ENCODE data around the gene CYS1. TPM values are rescaled to one million over a fixed set of nuclear protein-coding genes. Genes with fewer than 3 reads are reported as not detected.
"Not testable (repeated sequence)": the region's sequence is repeated elsewhere in the genome, so short reads cannot be mapped to it uniquely, and the experiment has no call there.

CYS1 gene
- total RNA-seq, 4 donors from 2014 or later = 0.32 to 1.8 TPM; not detected in 2

DNA sequence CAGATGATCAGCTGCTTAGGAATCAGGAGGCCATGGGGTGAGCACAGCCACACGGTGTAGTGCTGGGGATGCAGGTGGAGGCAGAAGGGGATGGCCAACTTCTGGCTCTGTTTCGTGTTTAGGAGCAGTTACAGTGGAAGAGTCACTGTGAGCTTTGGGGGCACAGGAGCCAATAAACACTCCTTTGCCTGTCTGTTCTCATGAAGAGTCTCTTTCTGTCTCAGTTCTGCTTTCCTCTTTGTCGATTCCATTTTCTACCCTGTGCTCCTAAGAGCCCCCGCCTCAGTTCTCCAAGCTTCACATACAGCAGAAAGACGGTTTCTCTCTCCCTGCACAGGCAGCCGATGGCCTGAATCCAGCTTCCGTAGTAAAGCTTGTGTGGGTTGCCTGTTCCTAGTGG, 21.3 kb upstream of the CYS1 start:
- no peaks in the 10 kb centered on the region for H3K4me1 ChIP-seq
- no peak overlapping the region for H3K4me3 ChIP-seq
- no peak overlapping the region for H3K27ac ChIP-seq
- TF ChIP-seq, protein P1, sequence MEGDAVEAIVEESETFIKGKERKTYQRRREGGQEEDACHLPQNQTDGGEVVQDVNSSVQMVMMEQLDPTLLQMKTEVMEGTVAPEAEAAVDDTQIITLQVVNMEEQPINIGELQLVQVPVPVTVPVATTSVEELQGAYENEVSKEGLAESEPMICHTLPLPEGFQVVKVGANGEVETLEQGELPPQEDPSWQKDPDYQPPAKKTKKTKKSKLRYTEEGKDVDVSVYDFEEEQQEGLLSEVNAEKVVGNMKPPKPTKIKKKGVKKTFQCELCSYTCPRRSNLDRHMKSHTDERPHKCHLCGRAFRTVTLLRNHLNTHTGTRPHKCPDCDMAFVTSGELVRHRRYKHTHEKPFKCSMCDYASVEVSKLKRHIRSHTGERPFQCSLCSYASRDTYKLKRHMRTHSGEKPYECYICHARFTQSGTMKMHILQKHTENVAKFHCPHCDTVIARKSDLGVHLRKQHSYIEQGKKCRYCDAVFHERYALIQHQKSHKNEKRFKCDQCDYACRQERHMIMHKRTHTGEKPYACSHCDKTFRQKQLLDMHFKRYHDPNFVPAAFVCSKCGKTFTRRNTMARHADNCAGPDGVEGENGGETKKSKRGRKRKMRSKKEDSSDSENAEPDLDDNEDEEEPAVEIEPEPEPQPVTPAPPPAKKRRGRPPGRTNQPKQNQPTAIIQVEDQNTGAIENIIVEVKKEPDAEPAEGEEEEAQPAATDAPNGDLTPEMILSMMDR (IDR thresholded peaks at IDR 0.05) = no peak
- no peak for TF ChIP-seq POLR2AphosphoS5 (IDR thresholded peaks at IDR 0.05)
- TF ChIP-seq POLR2A (IDR thresholded peaks at IDR 0.05) = no peak
- no peak for TF ChIP-seq EP300 (IDR thresholded peaks at IDR 0.05)
- 81% methylated on average over 7 of the region's 7 CpGs for WGBS
- DNase-seq (ENCODE audit: low spot score in 2 of 2) = no peak
- H3K36me3 ChIP-seq = no peaks in the 10 kb centered on the region
- no peaks in the 10 kb centered on the region for H3K27me3 ChIP-seq
- H3K9me3 ChIP-seq = no peaks in the 10 kb centered on the region

DNA sequence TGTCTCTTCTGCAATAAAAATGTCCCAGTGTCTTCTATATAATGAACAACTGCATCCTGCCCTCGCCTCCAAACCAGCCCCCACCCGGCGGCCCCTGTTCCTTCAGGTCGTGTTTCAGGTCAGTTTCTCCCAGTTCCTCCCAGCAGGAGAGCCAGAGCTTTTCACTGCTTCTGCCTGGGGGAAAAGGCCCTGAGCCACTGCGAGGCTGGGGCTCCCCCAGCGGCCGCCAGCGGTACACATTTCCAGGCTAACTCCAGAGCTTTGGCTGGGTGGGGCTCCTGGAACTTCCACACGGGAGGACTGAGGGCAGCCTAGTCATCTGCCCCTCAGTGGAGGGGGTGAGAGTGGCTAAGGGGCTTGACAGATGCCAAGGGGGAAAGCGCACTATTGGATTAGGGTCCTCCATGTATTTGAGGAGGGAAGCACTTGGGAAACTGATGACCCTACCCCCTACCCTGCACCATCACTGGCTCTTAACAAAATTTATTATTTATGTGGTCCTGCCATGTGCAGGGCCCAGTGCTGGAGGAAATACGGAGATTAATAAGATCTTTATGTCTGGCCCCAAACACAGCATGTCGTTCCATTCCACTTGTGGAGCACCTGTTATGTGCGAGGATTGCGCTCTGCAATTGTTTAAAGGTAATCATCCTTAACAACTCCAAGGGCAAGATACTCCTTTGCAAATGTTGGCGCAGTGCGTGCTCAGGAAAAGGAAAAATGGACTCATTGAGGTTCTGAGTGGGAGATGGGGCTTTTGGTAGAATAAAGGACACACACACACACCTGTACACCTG, 17.3 kb upstream of the CYS1 start:
- peaks cover 6% of the 10 kb centered on the region for H3K4me1 ChIP-seq
- peaks cover 5% of the 10 kb centered on the region for H3K27me3 ChIP-seq
- no peak for TF ChIP-seq EP300 (IDR thresholded peaks at IDR 0.05)
- TF ChIP-seq POLR2AphosphoS5 (IDR thresholded peaks at IDR 0.05) = no peak
- TF ChIP-seq, protein P1 (IDR thresholded peaks at IDR 0.05) = peak; percentile 68 to 95
- TF ChIP-seq POLR2A (IDR thresholded peaks at IDR 0.05) = no peak
- no peaks in the 10 kb centered on the region for H3K36me3 ChIP-seq
- DNase-seq (ENCODE audit: low spot score in 2 of 2) = peak in 1 of 2 donors; percentile 72
- no peak overlapping the region for H3K27ac ChIP-seq
- no peaks in the 10 kb centered on the region for H3K9me3 ChIP-seq
- H3K4me3 ChIP-seq = no peak overlapping the region
- 44% methylated on average over 14 of the region's 16 CpGs for WGBS

DNA sequence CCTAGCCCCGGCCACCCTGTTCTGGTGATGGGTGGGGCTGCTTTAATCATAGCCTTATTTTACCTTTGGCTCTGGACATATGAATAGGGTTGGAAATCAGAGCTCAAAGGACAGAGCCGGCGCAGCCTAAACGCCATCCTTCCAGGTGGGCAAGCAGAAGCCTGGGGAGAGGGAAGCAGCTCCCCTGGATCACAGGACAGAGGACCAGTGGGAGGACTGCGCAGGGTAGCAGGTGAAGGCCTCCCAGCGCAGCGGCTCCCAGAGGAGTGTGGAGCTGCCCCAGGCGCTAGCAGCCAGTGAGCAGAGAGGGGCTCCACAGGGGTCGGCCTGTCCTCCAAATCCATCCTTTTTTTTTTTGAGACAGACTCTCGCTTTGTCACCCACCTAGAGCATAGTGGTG, 16.4 kb upstream of the CYS1 start:
- no peaks in the 10 kb centered on the region for H3K36me3 ChIP-seq
- peaks cover 8% of the 10 kb centered on the region for H3K27me3 ChIP-seq
- H3K27ac ChIP-seq = no peak overlapping the region
- H3K4me1 ChIP-seq = peaks cover 6% of the 10 kb centered on the region
- WGBS = 88% methylated on average over 10 of the region's 10 CpGs
- TF ChIP-seq POLR2A (IDR thresholded peaks at IDR 0.05) (no peak), EP300 (IDR thresholded peaks at IDR 0.05) (no peak), POLR2AphosphoS5 (IDR thresholded peaks at IDR 0.05) (no peak)
- TF ChIP-seq, protein P1 (IDR thresholded peaks at IDR 0.05) = no peak
- no peak for DNase-seq (ENCODE audit: low spot score in 2 of 2)
- no peak overlapping the region for H3K4me3 ChIP-seq
- H3K9me3 ChIP-seq = no peaks in the 10 kb centered on the region

DNA sequence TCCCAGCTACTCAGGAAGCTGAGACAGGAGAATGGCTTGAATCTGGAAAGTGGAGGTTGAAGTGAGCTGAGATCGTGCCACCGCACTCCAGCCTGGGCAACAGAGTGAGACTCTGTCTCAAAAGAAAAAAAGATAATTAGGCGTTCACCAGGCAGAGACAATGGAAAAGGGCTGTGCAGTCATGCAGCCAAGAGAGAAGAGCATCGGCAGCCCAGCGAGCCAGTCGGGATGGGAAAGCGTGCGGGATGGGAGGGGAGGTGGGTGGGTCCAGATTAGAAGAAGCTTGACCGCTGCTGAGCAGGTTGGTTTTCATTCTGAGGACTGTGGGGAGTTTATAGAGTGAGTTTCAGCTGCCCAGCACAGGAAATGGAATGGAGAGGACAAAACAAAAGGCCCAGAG, 15.0 kb upstream of the CYS1 start:
- WGBS = 78% methylated on average over 9 of the region's 9 CpGs
- no peaks in the 10 kb centered on the region for H3K9me3 ChIP-seq
- no peak overlapping the region for H3K27ac ChIP-seq
- H3K4me3 ChIP-seq = no peak overlapping the region
- H3K36me3 ChIP-seq = no peaks in the 10 kb centered on the region
- H3K4me1 ChIP-seq = peaks cover 12% of the 10 kb centered on the region
- peaks cover 16% of the 10 kb centered on the region for H3K27me3 ChIP-seq
- TF ChIP-seq, protein P1 (IDR thresholded peaks at IDR 0.05) = no peak
- TF ChIP-seq POLR2A (IDR thresholded peaks at IDR 0.05) = no peak
- no peak for TF ChIP-seq POLR2AphosphoS5 (IDR thresholded peaks at IDR 0.05)
- TF ChIP-seq EP300 (IDR thresholded peaks at IDR 0.05) = no peak
- no peak for DNase-seq (ENCODE audit: low spot score in 2 of 2)

DNA sequence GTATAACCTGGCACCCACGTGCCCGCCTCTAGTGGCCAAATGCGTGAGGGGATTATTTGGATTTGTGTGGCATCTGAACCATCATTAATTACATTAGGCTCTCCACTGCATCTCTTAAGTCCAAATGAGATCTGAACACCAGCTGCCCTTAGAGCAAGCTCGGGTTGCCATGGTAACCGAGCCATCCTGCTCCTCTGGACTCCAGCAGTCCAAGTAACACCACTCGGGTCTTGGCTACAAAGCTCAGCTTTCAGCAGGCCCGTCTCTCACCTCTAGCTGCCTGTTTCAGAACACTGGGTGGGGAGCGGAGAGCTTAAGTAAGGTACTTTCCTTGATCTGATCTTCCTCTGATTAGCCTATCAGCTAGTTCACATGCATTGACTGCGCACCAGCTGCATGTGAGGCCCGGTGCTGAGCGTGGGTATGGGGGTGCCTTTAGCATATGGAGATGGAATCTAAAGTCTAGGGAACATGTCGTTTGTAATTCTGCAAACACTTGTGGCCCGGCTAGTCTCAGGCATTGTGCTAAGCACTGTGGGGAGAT, 14.1 kb upstream of the CYS1 start:
- DNase-seq (ENCODE audit: low spot score in 2 of 2) = no peak
- TF ChIP-seq, protein P1 (IDR thresholded peaks at IDR 0.05) = no peak
- TF ChIP-seq POLR2AphosphoS5 (IDR thresholded peaks at IDR 0.05) = no peak
- no peak for TF ChIP-seq EP300 (IDR thresholded peaks at IDR 0.05)
- no peak for TF ChIP-seq POLR2A (IDR thresholded peaks at IDR 0.05)
- H3K9me3 ChIP-seq = no peaks in the 10 kb centered on the region
- peaks cover 16% of the 10 kb centered on the region for H3K27me3 ChIP-seq
- no peak overlapping the region for H3K27ac ChIP-seq
- H3K4me1 ChIP-seq = peaks cover 12% of the 10 kb centered on the region
- 68% methylated on average over 10 of the region's 13 CpGs for WGBS
- H3K36me3 ChIP-seq = no peaks in the 10 kb centered on the region
- no peak overlapping the region for H3K4me3 ChIP-seq

DNA sequence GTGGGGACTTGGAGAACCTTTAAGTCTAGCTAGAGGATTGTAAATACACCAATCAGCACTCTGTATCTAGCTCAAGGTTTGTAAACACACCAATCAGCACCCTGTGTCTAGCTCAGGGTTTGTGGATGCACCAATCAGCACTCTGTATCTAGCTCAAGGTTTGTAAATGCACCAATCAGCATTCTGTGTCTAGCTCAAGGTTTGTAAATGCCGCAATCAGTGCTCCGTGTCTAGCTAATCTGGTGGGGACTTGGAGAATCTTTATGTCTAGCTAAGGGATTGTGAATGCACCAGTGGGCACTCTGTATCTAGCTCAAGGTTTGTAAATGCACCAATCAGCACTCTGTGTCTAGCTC, 11.7 kb upstream of the CYS1 start:
- not testable (repeated sequence) for H3K9me3 ChIP-seq; H3K36me3 ChIP-seq; DNase-seq (ENCODE audit: low spot score in 2 of 2); H3K27ac ChIP-seq
- peak overlapping the region; percentile 35 for H3K4me3 ChIP-seq
- WGBS = 100% methylated on average over 2 of the region's 2 CpGs
- peaks cover 12% of the 10 kb centered on the region for H3K4me1 ChIP-seq
- peaks cover 16% of the 10 kb centered on the region for H3K27me3 ChIP-seq

Data from suprapubic skin (tissue), 4 donors.